GM20000 (cell line): ENCODE measurements around the gene PDIA4.
"Not testable (repeated sequence)": the region's sequence is repeated elsewhere in the genome, so short reads cannot be mapped to it uniquely, and the experiment has no call there.

Source experiments
- DNase-seq: peaks from one replicate; pipeline ENCODE4 v3.0.0; 2012; ENCODE audit warnings: low spot score
- TF ChIP-seq, protein P1 (sequence below): IDR thresholded peaks from 2 replicates; pipeline ENCODE4 v1.5.1; 2012; ENCODE audit warnings: mild to moderate bottlenecking, control low read depth; ENCODE audit errors: extremely low read depth, missing control alignments

The PDIA4 gene

GRCh38 chr7:149014309-149014708 lies 14.0 kb downstream of the PDIA4 start:
- no peak for DNase-seq
- TF ChIP-seq, protein P1, sequence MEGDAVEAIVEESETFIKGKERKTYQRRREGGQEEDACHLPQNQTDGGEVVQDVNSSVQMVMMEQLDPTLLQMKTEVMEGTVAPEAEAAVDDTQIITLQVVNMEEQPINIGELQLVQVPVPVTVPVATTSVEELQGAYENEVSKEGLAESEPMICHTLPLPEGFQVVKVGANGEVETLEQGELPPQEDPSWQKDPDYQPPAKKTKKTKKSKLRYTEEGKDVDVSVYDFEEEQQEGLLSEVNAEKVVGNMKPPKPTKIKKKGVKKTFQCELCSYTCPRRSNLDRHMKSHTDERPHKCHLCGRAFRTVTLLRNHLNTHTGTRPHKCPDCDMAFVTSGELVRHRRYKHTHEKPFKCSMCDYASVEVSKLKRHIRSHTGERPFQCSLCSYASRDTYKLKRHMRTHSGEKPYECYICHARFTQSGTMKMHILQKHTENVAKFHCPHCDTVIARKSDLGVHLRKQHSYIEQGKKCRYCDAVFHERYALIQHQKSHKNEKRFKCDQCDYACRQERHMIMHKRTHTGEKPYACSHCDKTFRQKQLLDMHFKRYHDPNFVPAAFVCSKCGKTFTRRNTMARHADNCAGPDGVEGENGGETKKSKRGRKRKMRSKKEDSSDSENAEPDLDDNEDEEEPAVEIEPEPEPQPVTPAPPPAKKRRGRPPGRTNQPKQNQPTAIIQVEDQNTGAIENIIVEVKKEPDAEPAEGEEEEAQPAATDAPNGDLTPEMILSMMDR, result no peak

DNA sequence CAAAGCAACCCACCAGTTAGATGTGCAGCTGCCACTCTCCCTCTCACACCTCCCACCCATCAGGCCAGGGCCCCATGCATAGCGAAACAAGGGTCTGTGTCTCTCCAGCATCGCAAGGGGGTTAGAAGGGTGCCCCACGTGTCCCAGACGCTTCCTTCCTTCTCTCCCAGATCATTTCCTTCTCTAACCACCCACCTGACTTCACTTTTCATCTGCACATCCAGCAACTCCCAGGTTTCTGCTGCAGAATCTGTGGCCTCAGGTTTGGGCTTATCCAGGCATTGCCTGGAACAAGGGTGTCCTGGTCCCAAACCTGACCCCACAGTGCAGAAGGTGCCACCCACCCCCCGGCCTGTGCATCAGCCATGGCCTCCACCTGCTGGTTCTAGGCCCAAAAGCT lies 14.4 kb downstream of the PDIA4 start:
- TF ChIP-seq, protein P1, result no peak
- no peak for DNase-seq

DNA sequence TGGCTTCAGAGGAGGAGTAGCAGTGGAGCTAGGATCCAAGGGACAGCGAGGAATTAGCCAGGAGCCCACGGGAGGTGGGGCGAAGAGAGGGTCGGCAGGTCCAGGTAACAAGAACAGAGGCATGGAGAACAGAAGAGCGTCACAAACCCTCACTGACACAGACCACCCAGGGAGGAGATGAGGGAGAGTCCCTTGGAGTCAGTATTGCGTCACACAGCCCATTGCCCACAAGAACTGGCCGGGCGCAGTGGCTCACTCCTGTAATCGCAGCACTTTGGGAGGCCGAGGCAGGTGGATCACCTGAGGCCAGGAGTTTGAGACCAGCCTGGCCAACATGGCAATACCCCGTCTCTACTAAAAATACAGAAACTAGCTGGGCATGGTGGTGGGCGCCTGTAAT lies 15.6 kb downstream of the PDIA4 start:
- DNase-seq, result not testable (repeated sequence)

- TF ChIP-seq, protein P1, result no peak
These were observed 16.8 kb downstream of the PDIA4 start for GRCh38 chr7:149011491-149011890.

DNA sequence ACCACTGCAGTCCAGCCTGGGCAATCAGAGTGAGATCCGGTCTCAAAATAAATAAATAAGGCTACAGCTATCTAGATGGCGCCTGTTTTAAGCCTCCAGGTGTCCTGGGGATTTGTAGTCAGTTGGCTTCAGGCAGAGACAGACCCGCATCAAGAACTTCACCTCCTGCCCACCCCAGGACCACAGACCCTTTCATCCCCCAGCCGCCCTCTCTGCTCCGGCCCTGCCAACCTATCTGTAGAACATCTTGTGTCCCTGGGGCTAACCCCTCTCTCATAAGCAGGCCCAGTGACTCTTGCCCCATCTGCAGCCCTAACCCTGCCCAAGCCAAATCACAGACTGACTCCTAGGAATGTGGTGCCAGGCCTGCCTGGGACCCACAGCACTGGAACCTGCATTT lies 17.9 kb downstream of the PDIA4 start:
- TF ChIP-seq, protein P1, result no peak
- no peak for DNase-seq

More at GRCh38 chr7:149011491-149011890, 16.8 kb downstream of the PDIA4 start:
- no peak for DNase-seq

GRCh38 chr7:149009527-149009926 lies 18.8 kb downstream of the PDIA4 start:
- DNase-seq, result no peak
- TF ChIP-seq, protein P1, result no peak

DNA sequence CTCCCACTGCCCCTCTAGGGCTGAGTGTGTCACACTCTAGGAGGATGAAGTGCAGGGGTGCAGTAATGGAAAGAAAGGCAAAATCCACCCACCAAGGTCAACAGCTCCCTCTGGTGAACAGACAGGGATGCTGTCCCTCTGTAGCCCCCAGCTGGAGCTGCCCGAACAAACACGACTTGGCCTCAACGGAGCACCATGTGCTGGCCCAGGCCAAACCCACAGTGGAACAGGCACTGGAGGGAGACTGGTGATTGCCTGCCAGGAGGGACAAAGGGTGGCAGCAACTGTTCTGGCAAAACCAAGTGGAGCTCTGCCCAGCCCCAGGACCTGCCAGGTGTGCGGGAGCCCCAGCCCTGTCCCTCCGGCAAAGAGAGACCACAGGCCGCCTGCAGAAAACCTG lies 20.7 kb downstream of the PDIA4 start:
- TF ChIP-seq, protein P1, result no peak
- no peak for DNase-seq

GRCh38 chr7:149007146-149007545 lies 21.2 kb downstream of the PDIA4 start:
- no peak for DNase-seq
- TF ChIP-seq, protein P1, result no peak
